GM13976 (cell line): ENCODE measurements around the gene HOOK2.

Experiments used
- DNase-seq: peaks from one replicate; pipeline ENCODE4 v3.0.0; 2012; ENCODE audit warnings: low spot score
- CTCF ChIP-seq: IDR thresholded peaks from 2 replicates; pipeline ENCODE4 v1.5.1; 2012; ENCODE audit warnings: borderline replicate concordance, mild to moderate bottlenecking; ENCODE audit not compliant: insufficient read depth; ENCODE audit errors: extremely low read depth, missing control alignments, control extremely low read depth
- in situ Hi-C: fragments of 300-500 bp; cut with MboI; formaldehyde crosslinking; loops from one replicate; pipeline ENCODE4 v1.12.0; 2022; ENCODE audit warnings: low sequenced_read_pairs, mixed read lengths, inconsistent platforms; ENCODE audit not compliant: unreplicated experiment

Gene HOOK2

GRCh38 chr19:12723641-12724426, 51.5 kb downstream of the HOOK2 start, which contains the start of gene TNPO2:
TNPO2 (minus strand) TSS chr19:12723932; CDS start chr19:12720977, 2,955 bp downstream.
- no peak for TF ChIP-seq CTCF
- in situ Hi-C loops = no loop called here
- DNase-seq = peak; percentile 82

- DNase-seq = no peak
- no peak for TF ChIP-seq CTCF
Measured at GRCh38 chr19:12723381-12723640, 52.0 kb downstream of the HOOK2 start.

DNA sequence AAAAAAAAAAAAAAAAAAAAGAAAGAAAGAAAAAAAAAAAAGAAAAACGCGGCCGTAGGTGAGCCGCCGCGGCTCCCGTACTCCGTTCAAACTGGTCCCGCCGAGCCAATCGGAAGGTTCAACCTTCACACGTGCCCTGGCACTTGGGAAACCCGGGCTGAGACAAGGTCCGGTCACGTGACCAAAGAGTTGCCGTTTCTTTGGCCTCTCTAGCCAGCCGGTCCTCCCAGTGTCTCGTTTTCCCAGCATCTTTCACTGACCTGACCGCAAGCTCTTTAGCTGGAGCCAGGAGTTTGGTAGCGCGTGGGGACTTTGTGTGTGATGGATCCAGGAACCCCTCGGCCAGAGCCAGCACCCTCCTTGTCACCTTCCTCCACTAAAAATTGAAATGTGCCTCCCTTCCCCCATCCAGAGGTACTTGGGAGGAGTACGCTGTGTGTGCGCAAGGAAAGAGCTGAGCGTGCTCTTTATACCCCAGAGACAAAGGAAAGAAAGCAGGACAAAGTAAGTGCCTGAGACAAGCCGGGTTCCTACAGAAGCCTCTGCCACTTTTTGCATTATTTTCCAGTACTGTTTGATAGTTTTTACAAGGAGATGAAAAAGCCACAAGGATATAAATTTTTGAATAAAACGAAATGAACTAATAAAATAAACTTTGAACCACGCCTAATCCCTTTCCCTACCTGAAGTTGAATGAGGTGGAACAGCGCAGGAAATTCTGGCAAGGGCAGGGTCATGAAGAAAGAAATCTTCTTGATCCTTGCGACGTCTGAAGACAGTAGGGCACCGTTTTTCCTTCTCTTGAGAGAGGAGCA, 52.6 kb downstream of the HOOK2 start:
- in situ Hi-C loops = no loop called here
- DNase-seq = peak; percentile 97
- no peak for TF ChIP-seq CTCF

More at GRCh38 chr19:12723381-12723640, 52.0 kb downstream of the HOOK2 start:
- in situ Hi-C loops = no loop called here

- in situ Hi-C loops = no loop called here
- DNase-seq = peak; percentile 84
- no peak for TF ChIP-seq CTCF
Measured at GRCh38 chr19:12721656-12722565, 53.4 kb downstream of the HOOK2 start.

GRCh38 chr19:12720851-12721655, 54.3 kb downstream of the HOOK2 start:
- in situ Hi-C loops = no loop called here
- no peak for DNase-seq
- no peak for TF ChIP-seq CTCF
